ENCODE measurements around the gene VGF. TPM values are rescaled to one million over a fixed set of nuclear protein-coding genes. Genes with fewer than 3 reads are reported as not detected.

The VGF gene
- total and polyA plus RNA-seq, 2 donors (not counting 3 experiments of a cell fraction or from before 2014, with no cell fraction given) = 0.03 TPM; not detected in 1

- no peak overlapping the region for H3K4me3 ChIP-seq (replicated peaks in 1 of 3; ENCODE audit: insufficient read depth in 1 of 3, low read depth in 1 of 3, low read length in 3 of 3)
- dilution Hi-C loops (cut with MboI; ENCODE audit: extremely low pct_ligation_motif_present, low sequenced_read_pairs) = no loop called here
- no peaks in the 10 kb centered on the region for H3K9me1 ChIP-seq (replicated peaks; ENCODE audit: control insufficient read depth, extremely low read depth, insufficient read depth, low read length)
- H3K27me3 ChIP-seq (ENCODE audit: control insufficient read depth in 2 of 2, insufficient read depth in 2 of 2, low read length in 2 of 2) = no peaks in the 10 kb centered on the region
- ChIA-PET CTCF (interaction anchor here (3.5 kb wide), 1 partner anchor 25 kb away, joined by 14 read pairs; no protein-coding TSS in a partner anchor), POLR2A (interaction anchor here (0.7 to 1.4 kb wide), 5 partner anchors 9 to 21 kb away, joined by 3 to 11 read pairs (median 5); no protein-coding TSS in a partner anchor)
- no peak for TF ChIP-seq MYC (IDR thresholded peaks at IDR 0.05; ENCODE audit: low read depth, low read length)
- TF ChIP-seq JUN (IDR thresholded peaks at IDR 0.05; ENCODE audit: borderline replicate concordance, insufficient read depth, insufficient read length, low read depth) = no peak
- TF ChIP-seq EZH2 (IDR thresholded peaks at IDR 0.05; ENCODE audit: borderline replicate concordance, low read depth, low read length, severe bottlenecking) = no peak
- no peak for TF ChIP-seq FOS (IDR thresholded peaks at IDR 0.05; ENCODE audit: borderline replicate concordance, insufficient read depth, low read length)
- TF ChIP-seq POLR2AphosphoS5 (IDR thresholded peaks at IDR 0.05; ENCODE audit: insufficient read depth, low read depth, low read length) = no peak
- TF ChIP-seq GATA2 (IDR thresholded peaks at IDR 0.05; ENCODE audit: insufficient read depth, insufficient read length, low read depth, low read length) = no peak
- no peak for TF ChIP-seq CTCF (IDR thresholded peaks at IDR 0.05; ENCODE audit: extremely low read depth in 1 of 2, insufficient read depth in 1 of 2, low read depth in 1 of 2, low read length in 2 of 2)
- TF ChIP-seq POLR2A (IDR thresholded peaks at IDR 0.05; ENCODE audit: low read depth, low read length) = no peak
- no peak for TF ChIP-seq MAX (IDR thresholded peaks at IDR 0.05; ENCODE audit: insufficient read depth, insufficient read length)
- H2AFZ ChIP-seq (ENCODE audit: low read depth, low read length) = no peak overlapping the region
- intact Hi-C loops (cut with micrococcal nuclease) = loop anchor here (10.0 kb wide), 1 partner anchor 1016 kb away; the partner anchor contains the start of genes AP4M1 and MCM7
- no peak for DNase-seq (ENCODE audit: low read depth, low spot score)
- BruUV-seq (replicated peaks) = no TSS peak
- no peaks in the 10 kb centered on the region for H3K36me3 ChIP-seq (ENCODE audit: control insufficient read depth in 2 of 2, extremely low read depth in 1 of 2, insufficient read depth in 2 of 2, low read length in 2 of 2)
- H3K4me2 ChIP-seq (ENCODE audit: insufficient read depth, low read length) = no peak overlapping the region
- peaks cover 14% of the 10 kb centered on the region for H3K79me2 ChIP-seq (ENCODE audit: control insufficient read depth, insufficient read depth, low read length)
- no peak overlapping the region for H3K9ac ChIP-seq (replicated peaks; ENCODE audit: extremely low read depth, insufficient read depth, low read length)
- FAIRE-seq = no peak
- no peaks in the 10 kb centered on the region for H4K20me1 ChIP-seq (replicated peaks; ENCODE audit: control insufficient read depth, extremely low read depth, insufficient read depth, low read length)
- H3K27ac ChIP-seq (ENCODE audit: insufficient read depth, low read depth, low read length) = peak overlapping the region; percentile 83
- H3K4me1 ChIP-seq (ENCODE audit: control insufficient read depth, extremely low read depth, insufficient read depth, low read length) = peaks cover 69% of the 10 kb centered on the region
- no peaks in the 10 kb centered on the region for H3K9me3 ChIP-seq (replicated peaks; ENCODE audit: control insufficient read depth, insufficient read depth, low read length)
Measured at GRCh38 chr7:101120315-101120714, 45.1 kb downstream of the VGF start.

Data from endothelial cell of umbilical vein (primary cell).